K562 (cell line): ENCODE results near the gene EGF. TPM values are rescaled to one million over a fixed set of nuclear protein-coding genes. Genes with fewer than 3 reads are reported as not detected.

Source experiments
- ATAC-seq: fragments of 200-7000 bp; cut with Tn5 transposase; 3 replicates; pipeline ENCODE4 v1.9.1; 2020; ENCODE audit warnings: moderate library complexity
- BruUV-seq: library from RNA; stranded (reverse); fragments of 400-500 nt; replicated peaks from 2 replicates; lab custom pipeline; 2021; lab: Mats Ljungman, UMichigan
- CTCF ChIA-PET: fragments of 300-600 bp; formaldehyde crosslinking; extraction: SDS; loops from one replicate; lab custom pipeline; 2021; ENCODE audit warnings: low intra/inter-chr PET ratio; lab: Yijun Ruan, JAX
- POLR2A ChIA-PET: fragments of 300-600, 350-650 bp; sonication (Branson Sonifier 250); formaldehyde crosslinking; extraction: SDS; loops from one replicate; lab custom pipeline; 2021; ENCODE audit warnings: antibody characterized with exemption, inconsistent platforms; lab: Yijun Ruan, JAX
- DNase-seq, 4 experiments: peaks; one replicate each; pipeline versions ENCODE4 v3.0.0 to v3.0.0-alpha.2; 2011 to 2018; ENCODE audit warnings: low spot score in 3 of 4, mixed read lengths in 3 of 4; ENCODE audit errors: extremely low read depth in 1 of 4
- FAIRE-seq: peaks from 2 replicates; lab custom pipeline; 2011; peaks lifted over from hg19 to GRCh38; lab: Jason Lieb, UNC
- H2AFZ ChIP-seq: 2 replicates; pipeline ENCODE4 v1.6.0; 2011; ENCODE audit warnings: low read depth, low read length, control low read depth, inconsistent platforms
- H3K27ac ChIP-seq: fragments of 200-600 bp; 3 replicates; pipeline ENCODE4 v1.8.0; 2011; ENCODE audit warnings: low read depth, mild to moderate bottlenecking, control low read depth, inconsistent platforms, low read length, moderate library complexity, mixed read lengths; ENCODE audit errors: extremely low read depth
- H3K27me3 ChIP-seq, 2 experiments: fragments of 300-600 bp in 1 of 2; 2 replicates in 1 of 2; 3 replicates in 1 of 2; pipeline versions ENCODE4 v1.6.0 to v1.8.0; 2011; ENCODE audit warnings: inconsistent platforms in 2 of 2, low read length in 2 of 2, mild to moderate bottlenecking in 1 of 2, mixed read lengths in 1 of 2, moderate library complexity in 1 of 2; ENCODE audit not compliant: control insufficient read depth in 2 of 2, insufficient read depth in 2 of 2
- H3K36me3 ChIP-seq: fragments of 300-600 bp; 3 replicates; pipeline ENCODE4 v1.8.0; 2011; ENCODE audit warnings: mild to moderate bottlenecking, low read length, inconsistent platforms; ENCODE audit not compliant: control insufficient read depth, insufficient read depth
- H3K4me1 ChIP-seq, 2 experiments: fragments of 200-600 bp in 1 of 2; replicated peaks in 1 of 2; 2 replicates in 1 of 2; 3 replicates in 1 of 2; pipeline versions ENCODE4 v1.5.1 to v1.8.0; 2011; ENCODE audit warnings: inconsistent platforms in 2 of 2, low read length in 2 of 2, mild to moderate bottlenecking in 1 of 2, mixed read lengths in 1 of 2, moderate library complexity in 1 of 2; ENCODE audit not compliant: control insufficient read depth in 2 of 2, insufficient read depth in 2 of 2
- H3K4me2 ChIP-seq: 2 replicates; pipeline ENCODE4 v1.6.1; 2011; ENCODE audit warnings: low read length, control low read depth, inconsistent platforms, mixed read lengths; ENCODE audit not compliant: insufficient read depth
- H3K4me3 ChIP-seq: fragments of 200-600 bp; sonication (generic), shearing (Covaris generic); 2 replicates; pipeline ENCODE4 v1.5.1; 2016; ENCODE audit warnings: control low read depth, inconsistent platforms
- H3K79me2 ChIP-seq: fragments of 200-600 bp; 3 replicates; pipeline ENCODE4 v1.8.0; 2011; ENCODE audit warnings: low read length, inconsistent platforms; ENCODE audit not compliant: control insufficient read depth, insufficient read depth
- H3K9ac ChIP-seq, 2 experiments: 2 replicates each; pipeline versions ENCODE4 v1.6.0 to v1.6.1; 2011; ENCODE audit warnings: low read depth in 2 of 2, low read length in 2 of 2, control low read depth in 1 of 2, inconsistent platforms in 1 of 2, mild to moderate bottlenecking in 1 of 2, mixed read lengths in 1 of 2; ENCODE audit not compliant: insufficient read depth in 1 of 2
- H3K9me1 ChIP-seq: one replicate; pipeline ENCODE4 v1.6.0; 2011; ENCODE audit warnings: inconsistent platforms, mild to moderate bottlenecking, low read length, moderate library complexity; ENCODE audit not compliant: control insufficient read depth, insufficient read depth
- H3K9me3 ChIP-seq: replicated peaks from 2 replicates; pipeline ENCODE4 v1.5.1; 2011; ENCODE audit warnings: low read depth, low read length, inconsistent platforms; ENCODE audit not compliant: control insufficient read depth, insufficient read depth
- H4K20me1 ChIP-seq: replicated peaks from 2 replicates; pipeline ENCODE4 v1.6.1; 2011; ENCODE audit warnings: low read length, inconsistent platforms, mixed read lengths; ENCODE audit not compliant: control insufficient read depth, insufficient read depth
- CTCF ChIP-seq, 3 experiments: IDR thresholded peaks in 2 of 3; conservative IDR thresholded peaks in 1 of 3; 2 replicates each; pipeline ENCODE4 v1.5.1; 2011 to 2012; ENCODE audit warnings: low read length in 3 of 3, mild to moderate bottlenecking in 3 of 3, control low read depth in 2 of 3, improper control_type of control experiment in 1 of 3, inconsistent platforms in 1 of 3, low read depth in 1 of 3, mixed read lengths in 1 of 3, moderate library complexity in 1 of 3; ENCODE audit not compliant: insufficient read depth in 2 of 3
- EWSR1 ChIP-seq: fragments of 450-650 bp; IDR thresholded peaks from 2 replicates; pipeline ENCODE4 v1.6.1; 2018; ENCODE audit warnings: borderline replicate concordance, mild to moderate bottlenecking, low read depth, moderate library complexity; ENCODE audit not compliant: partially characterized antibody
- MGA ChIP-seq: fragments of 450-650 bp; IDR thresholded peaks from 2 replicates; pipeline ENCODE4 v1.6.1; 2016; ENCODE audit warnings: mild to moderate bottlenecking, moderate library complexity
- RCOR1 ChIP-seq, 2 experiments: IDR thresholded peaks; 2 replicates each; pipeline ENCODE4 v1.6.1; 2012; ENCODE audit warnings: low read depth in 2 of 2, low read length in 2 of 2, borderline replicate concordance in 1 of 2, improper control_type of control experiment in 1 of 2
- SMARCA5 ChIP-seq: fragments of 450-650 bp; IDR thresholded peaks from 2 replicates; pipeline ENCODE4 v1.6.1; 2016
- ZNF778 ChIP-seq: fragments of 450-650 bp; formaldehyde crosslinking; IDR thresholded peaks from 2 replicates; pipeline ENCODE4 v1.4.0; 2020; ENCODE audit warnings: mild to moderate bottlenecking, moderate library complexity
- WGBS: fragments of 100-300 bp; shearing (Covaris generic); methylation state at CpG from one replicate; pipeline ENCODE4 v1.1.6; 2016; ENCODE audit warnings: low coverage, mixed read lengths; ENCODE audit not compliant: insufficient coverage; ENCODE audit errors: missing lambda C conversion rate; 5-methylcytosine and 5-hydroxymethylcytosine counted together
- in situ Hi-C: fragments of 300-500 bp; cut with MboI; formaldehyde crosslinking; loops from 4 replicates; pipeline ENCODE4 v1.15.0; 2018; ENCODE audit warnings: inconsistent platforms, mixed read lengths
- intact Hi-C: fragments of 100-400 bp; cut with micrococcal nuclease; formaldehyde crosslinking; loops from 2 replicates; pipeline ENCODE4 v1.14.2; 2022
- polyA plus RNA-seq, 8 experiments: library from polyadenylated mRNA; depleted of rRNA in 4 of 8; stranded (reverse) in 5 of 8; unstranded in 3 of 8; fragments of >200 nt; fragmentation: Nextera tagmentation in 2 of 8; fragmentation: Illumina TruSeq in 1 of 8; extraction: Ambion mirVana in 2 of 8; extraction: Trizol in 1 of 8; gene quantifications; 2 replicates each; pipeline versions ENCODE4 v1.2.1 to v1.2.3, GENCODE V29; 2011 to 2014; ENCODE audit warnings: inconsistent platforms in 1 of 8, missing spikeins in 1 of 8
- total RNA-seq, 7 experiments: library from RNA; depleted of rRNA in 6 of 7; stranded (reverse); fragments of >200 nt in 6 of 7; fragmentation: Illumina TruSeq in 2 of 7; extraction: Trizol in 2 of 7; gene quantifications; 2 replicates each; pipeline versions ENCODE4 v1.2.1 to v1.2.3, GENCODE V29; 2011 to 2021; ENCODE audit warnings: low replicate concordance in 1 of 7

Gene EGF
- total and polyA plus RNA-seq, 9 of the 15 experiments (the other 6 are each of a cell fraction or from before 2014, with no cell fraction given), result 0.32 to 3.1 (median 1.3) TPM

DNA sequence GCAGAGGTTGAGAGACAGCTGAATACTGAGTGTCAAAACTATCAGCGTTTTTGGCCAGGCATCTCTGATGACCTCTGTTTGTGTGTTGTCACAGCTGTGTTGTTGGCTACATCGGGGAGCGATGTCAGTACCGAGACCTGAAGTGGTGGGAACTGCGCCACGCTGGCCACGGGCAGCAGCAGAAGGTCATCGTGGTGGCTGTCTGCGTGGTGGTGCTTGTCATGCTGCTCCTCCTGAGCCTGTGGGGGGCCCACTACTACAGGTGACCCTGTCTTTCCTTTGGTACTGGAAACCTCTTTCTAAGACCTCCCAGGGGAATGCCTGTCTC is 86.9 kb downstream of the EGF start:
- no peaks in the 10 kb centered on the region for H3K27me3 ChIP-seq
- H3K4me1 ChIP-seq, result no peaks in the 10 kb centered on the region; a peak in 1 of 5 replicates
- no peaks in the 10 kb centered on the region for H3K9me3 ChIP-seq
- intact Hi-C loops (loop anchor here (1.0 to 10.0 kb wide), 2 partner anchors 510 to 1635 kb away; no protein-coding TSS in a partner anchor), in situ Hi-C loops (loop anchor here (5.0 kb wide), 1 partner anchor 518 kb away; no protein-coding TSS in a partner anchor)
- BruUV-seq, result no TSS peak
- no peak overlapping the region for H2AFZ ChIP-seq
- H3K4me3 ChIP-seq, result no peak overlapping the region
- no peaks in the 10 kb centered on the region for H3K36me3 ChIP-seq
- 13% methylated on average over 9 of the region's 9 CpGs for WGBS
- no peak for DNase-seq
- no peaks in the 10 kb centered on the region for H3K79me2 ChIP-seq
- H3K9me1 ChIP-seq, result no peaks in the 10 kb centered on the region
- H3K27ac ChIP-seq, result no peak overlapping the region
- H3K4me2 ChIP-seq, result no peak overlapping the region; the same call in 1 of the 2 replicates
- no peak for FAIRE-seq
- TF ChIP-seq SMARCA5 (no peak), ZNF778 (no peak), EWSR1 (no peak), CTCF (IDR thresholded peaks at IDR 0.05 in 2 of 3, conservative IDR thresholded peaks at IDR 0.05 in 1 of 3; ENCODE audit: insufficient read depth in 2 of 3, low read depth in 1 of 3, low read length in 3 of 3) (0 out of 6 replicates have a peak, but pooled peaks of 1 of the 3 experiments have one; percentile 5), MGA (no peak), RCOR1 (IDR thresholded peaks at IDR 0.05; ENCODE audit: borderline replicate concordance in 1 of 2, low read depth in 2 of 2, low read length in 2 of 2) (no peak)
- ATAC-seq, result peak; percentile 50; the same call in 2 of the 3 replicates
- CTCF ChIA-PET, result interaction anchor here (2.4 to 12.8 kb wide), 2 partner anchors 509 to 516 kb away, joined by 18 to 252 read pairs; no protein-coding TSS in a partner anchor
- POLR2A ChIA-PET, result interaction anchor here (0.6 to 1.1 kb wide), 2 partner anchors 134 to 362 kb away, joined by 4 to 5 read pairs; no protein-coding TSS in a partner anchor
- H4K20me1 ChIP-seq, result no peaks in the 10 kb centered on the region
- no peak overlapping the region for H3K9ac ChIP-seq
